GM18873 (cell line): ENCODE results near the gene CHAC1.

Experiments
- ATAC-seq: cut with Tn5 transposase; IDR thresholded peaks from one replicate; pipeline ENCODE4 v1.9.1; 2021; ENCODE audit warnings: mild to moderate bottlenecking, moderate library complexity, moderate number of reproducible peaks; ENCODE audit not compliant: unreplicated experiment, low FRiP score

The CHAC1 gene

DNA sequence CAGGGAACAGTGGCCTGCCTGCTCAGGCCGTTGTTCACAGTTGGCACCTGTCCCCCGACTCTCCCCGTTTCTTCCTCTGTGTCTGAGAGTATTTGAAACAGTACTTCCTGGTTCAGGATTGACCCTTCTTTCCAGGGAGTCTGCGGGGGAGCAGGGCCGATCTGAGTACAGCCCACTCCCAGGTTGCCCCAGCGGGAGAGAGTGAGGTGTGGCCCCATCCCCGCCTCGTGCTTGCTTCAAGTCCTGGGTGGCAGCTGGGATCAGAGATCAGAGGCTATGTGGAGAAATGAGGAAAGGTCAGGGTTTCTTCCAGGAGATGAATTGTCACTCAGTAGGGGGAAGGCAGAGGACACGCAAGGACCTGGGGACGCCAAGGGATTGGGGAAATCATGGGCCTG is 30.7 kb upstream of the CHAC1 start:
- no peak for ATAC-seq

GRCh38 chr15:40923551-40923950 is 29.7 kb upstream of the CHAC1 start:
- ATAC-seq: no peak

- ATAC-seq: no peak
These were observed 27.8 kb upstream of the CHAC1 start for GRCh38 chr15:40925495-40925862.

DNA sequence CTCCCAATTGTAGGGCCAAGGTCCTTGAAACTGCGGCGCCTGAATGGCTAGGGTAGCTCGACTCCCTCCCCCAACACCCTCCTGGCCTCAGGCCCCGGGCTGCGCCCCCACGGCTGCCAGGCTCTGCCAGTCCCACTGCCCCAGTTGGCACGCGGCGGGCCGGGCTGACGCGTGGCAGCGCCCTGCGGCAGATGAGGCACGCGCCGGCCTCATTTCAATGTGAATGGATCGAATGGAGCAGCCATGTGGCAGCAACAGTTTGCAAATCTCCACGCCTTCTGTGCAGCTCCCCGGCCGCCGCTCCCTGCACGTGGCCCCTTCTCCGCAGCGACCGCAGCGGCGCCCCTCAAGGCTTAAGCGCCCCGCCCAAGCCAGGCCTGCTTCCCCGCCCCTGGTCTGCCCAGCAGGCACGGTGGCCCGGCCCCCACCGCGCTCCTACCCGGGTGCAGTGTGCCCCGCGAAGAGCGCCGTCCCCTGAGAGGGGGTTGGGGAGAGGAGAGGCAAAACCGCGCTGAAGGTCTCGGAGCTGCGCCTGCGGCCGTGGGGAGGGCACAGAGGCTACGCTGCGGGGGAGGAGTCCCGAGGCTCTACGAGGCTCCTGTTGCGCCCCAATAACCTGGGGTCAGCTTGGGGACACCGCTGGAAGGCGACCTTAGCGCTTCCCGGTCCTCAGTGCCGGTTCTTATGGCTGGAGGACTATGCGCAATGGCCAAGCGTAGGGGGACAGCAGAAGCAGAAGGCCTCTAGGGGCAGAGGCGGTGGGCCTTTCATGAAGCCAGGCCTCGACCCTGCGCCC is 27.2 kb upstream of the CHAC1 start:
- ATAC-seq: no peak

DNA sequence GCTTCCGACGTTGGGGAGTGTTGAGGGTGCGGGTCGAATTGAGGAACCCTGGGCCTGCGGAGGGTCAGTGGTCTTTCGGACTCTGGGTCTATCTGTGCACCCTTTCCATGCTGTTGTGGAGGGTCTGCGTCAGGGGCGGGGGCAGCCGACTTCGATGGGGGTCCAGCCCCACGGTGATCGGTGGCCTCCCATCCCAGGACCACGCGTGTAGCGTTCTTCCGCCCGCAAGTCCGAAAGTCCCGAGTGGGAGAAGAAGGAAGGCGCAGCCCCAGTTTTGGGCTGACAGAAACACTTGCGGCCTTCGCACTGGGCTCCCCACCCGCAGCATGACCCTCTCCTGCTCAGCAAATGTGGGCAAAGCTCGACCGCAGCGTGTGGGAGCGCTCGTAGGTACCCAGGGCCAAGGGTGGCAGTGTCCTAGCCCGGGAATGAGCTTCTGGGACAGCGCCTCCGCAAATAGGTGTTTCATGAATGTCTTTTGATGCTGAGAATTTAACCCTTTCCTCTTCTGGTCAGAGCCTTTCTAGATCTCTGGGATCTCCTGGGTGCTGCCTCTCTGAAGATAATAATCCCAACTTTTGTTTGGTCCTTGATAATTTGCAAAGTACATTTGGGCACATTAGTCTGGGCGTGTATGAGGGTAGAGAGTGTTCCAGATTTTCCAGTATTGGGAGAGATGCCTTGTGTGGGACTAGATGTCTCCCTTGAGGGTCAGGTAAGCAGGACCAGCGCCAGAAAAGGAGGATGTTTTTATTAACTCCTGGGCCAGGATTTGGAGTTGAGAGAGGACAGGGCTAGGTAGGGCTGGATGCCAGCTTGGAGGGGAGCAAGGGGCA is 26.4 kb upstream of the CHAC1 start:
- no peak for ATAC-seq

- no peak for ATAC-seq
These were observed 25.8 kb upstream of the CHAC1 start for GRCh38 chr15:40927495-40927872.

- ATAC-seq: no peak
These were observed 25.1 kb upstream of the CHAC1 start for GRCh38 chr15:40927873-40928806.

DNA sequence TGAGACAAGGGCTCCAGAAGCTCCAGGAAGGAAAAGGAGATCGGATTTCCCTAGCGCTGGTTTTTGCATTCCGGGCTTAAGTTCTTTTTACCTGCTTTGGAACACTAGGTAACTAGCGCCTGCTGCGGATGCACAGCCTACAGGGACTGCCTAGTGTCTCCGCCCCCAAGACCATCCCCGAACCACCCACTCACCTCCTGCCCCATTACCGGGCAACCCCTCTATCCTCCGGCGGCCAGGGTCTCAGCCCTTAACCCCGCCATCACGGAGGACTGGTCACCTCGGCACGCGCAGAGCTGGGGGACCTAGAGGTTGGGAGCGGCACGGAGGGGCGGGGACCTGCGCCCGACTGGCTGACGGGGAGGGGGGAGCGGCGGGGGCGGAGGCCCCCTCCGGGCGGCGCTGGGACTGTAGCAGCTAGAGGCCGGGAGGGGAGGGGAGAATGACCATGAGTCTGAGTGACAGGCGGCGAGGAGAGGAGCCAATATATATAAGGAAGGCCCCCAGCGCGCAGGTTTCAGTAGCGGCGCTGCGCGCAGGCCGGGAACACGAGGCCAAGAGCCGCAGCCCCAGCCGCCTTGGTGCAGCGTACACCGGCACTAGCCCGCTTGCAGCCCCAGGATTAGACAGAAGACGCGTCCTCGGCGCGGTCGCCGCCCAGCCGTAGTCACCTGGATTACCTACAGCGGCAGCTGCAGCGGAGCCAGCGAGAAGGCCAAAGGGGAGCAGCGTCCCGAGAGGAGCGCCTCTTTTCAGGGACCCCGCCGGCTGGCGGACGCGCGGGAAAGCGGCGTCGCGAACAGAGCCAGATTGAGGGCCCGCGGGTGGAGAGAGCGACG is 24.2 kb upstream of the CHAC1 start, which contains the start of gene DLL4:
TSS of gene DLL4 (plus strand) at position 520 of the 839 bp plus-strand sequence. CDS start 329 bp downstream, outside the sequence.
- no peak for ATAC-seq

- no peak for ATAC-seq
These were observed 23.4 kb upstream of the CHAC1 start for GRCh38 chr15:40929660-40930429.

GRCh38 chr15:40930430-40931299 is 22.6 kb upstream of the CHAC1 start:
- ATAC-seq: no peak

DNA sequence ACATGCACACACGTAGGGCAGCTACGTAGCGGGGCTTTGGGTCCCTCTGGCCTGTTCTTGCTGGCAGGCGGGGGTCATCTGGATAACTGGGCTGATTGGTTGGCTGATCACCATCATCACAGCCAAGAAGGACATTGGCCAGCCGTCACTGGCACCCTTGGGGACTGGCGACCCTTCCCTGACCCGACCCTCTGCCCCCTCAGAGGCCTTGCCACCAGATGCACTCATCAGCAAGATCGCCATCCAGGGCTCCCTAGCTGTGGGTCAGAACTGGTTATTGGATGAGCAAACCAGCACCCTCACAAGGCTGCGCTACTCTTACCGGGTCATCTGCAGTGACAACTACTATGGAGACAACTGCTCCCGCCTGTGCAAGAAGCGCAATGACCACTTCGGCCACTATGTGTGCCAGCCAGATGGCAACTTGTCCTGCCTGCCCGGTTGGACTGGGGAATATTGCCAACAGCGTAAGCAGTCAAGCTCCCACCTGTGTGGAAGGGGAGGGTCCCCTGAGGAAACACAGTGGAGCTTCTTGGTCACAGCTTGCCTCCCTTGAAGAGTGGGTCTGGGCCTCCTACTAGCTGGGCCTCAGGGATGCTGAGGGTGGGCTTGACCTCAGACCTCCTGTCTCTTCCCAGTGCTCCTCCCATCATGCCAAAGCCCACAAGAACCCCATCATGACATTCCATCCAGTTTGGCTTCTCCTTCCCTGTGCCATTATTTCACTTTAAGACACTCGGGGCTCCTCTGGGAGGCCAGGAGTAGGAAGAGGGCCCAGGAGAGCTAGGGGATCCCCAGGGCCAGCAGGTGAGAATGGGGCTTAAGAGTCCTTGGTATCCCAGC is 21.8 kb upstream of the CHAC1 start:
- ATAC-seq: no peak

DNA sequence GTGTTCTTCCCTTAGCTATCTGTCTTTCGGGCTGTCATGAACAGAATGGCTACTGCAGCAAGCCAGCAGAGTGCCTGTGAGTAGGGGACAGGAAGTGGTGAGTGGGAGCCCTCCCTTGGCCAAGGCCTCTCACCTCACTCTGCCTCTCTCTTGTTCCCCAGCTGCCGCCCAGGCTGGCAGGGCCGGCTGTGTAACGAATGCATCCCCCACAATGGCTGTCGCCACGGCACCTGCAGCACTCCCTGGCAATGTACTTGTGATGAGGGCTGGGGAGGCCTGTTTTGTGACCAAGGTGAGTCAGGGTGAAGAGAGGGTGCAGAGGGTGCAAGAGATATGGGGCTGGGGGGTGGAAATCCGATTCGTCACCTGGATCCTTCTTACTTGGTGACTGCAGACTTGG is 21.1 kb upstream of the CHAC1 start:
- ATAC-seq: no peak

DNA sequence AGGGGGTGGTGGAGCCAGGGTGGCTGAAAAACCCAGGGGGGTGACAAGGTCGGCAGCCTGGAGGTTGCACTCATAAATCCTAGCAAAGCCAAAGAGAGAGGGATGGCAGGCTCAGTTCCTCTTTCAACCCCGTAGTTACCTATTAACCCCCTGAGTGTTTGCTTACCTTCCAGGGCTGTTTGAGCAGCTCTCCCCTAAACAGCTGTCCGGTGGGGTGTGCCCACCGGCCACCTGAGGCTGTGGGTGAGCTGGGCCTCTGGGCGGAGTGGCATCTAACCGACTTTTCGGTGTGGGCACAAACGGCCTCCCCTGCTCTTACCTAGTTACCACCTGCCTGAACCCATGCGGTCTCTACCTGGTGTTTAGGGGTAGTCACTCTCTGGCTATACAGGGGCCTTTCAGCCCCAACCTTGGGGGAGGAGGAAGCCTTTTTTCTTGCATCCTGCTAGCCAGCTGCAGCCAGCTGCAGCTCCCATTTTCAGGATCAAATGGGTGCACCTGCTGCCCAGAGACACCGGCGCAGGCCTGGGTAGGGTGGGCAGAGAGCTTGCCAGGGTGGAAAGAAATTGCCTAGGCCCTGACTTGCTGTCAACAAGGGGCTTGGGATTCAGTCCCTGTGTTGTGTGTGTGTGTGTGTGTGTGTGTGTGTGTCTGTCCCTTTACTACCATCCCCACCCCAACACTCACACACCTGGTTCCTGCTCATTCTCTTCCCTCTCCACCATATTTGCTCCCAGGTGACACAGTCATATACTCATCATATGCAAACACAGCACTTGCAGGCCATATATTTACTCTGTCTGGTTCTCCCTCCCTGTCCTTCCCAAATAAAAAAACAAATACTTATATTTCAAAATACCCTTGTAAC is 20.4 kb upstream of the CHAC1 start:
- no peak for ATAC-seq

DNA sequence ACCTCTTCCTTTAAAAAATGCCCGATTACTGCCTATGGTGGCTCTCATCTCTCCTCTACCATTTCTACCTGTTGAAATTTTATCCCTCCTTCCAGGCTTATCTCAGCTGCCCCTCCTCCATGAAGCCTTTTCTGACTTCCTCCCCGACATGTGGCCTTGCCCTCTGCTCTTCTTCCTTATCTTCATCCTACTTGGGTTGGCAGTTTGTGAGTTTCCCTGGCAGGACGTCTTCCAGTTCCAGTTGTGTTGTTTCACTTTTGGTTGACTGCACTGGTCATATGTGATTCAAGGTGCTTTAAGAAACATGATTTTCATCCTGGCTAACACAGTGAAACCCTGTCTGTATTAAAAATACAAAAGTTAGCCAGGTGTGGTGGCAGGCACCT is 19.8 kb upstream of the CHAC1 start:
- no peak for ATAC-seq

DNA sequence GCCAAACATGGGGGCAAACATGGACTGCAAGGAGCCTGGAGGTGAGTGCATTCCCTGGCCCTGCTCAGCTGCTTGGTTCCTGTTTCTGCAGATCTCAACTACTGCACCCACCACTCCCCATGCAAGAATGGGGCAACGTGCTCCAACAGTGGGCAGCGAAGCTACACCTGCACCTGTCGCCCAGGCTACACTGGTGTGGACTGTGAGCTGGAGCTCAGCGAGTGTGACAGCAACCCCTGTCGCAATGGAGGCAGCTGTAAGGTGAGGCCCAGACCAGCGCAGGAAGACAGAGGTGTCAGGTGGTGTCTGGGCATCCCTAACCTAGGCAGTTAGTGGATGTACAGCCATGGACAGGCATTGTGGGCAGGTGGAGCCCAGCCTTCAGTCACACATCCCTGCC is 18.8 kb upstream of the CHAC1 start:
- ATAC-seq: no peak

- no peak for ATAC-seq
These were observed 17.0 kb upstream of the CHAC1 start for GRCh38 chr15:40936234-40936708.
